Motor neuron (in vitro differentiated cells): ENCODE measurements around the gene PTPN14. TPM values are rescaled to one million over a fixed set of nuclear protein-coding genes. Genes with fewer than 3 reads are reported as not detected.

Experiments
- ATAC-seq, 8 experiments: fragments of 200-7000 bp; cut with Tn5 transposase; replicated peaks in 6 of 8; 2 replicates each; pipeline ENCODE4 v1.8.0; 2021; ENCODE audit warnings: mild to moderate bottlenecking in 8 of 8, moderate library complexity in 8 of 8
- H3K27ac ChIP-seq, 2 donors: fragments of 250-450 bp; sonication (Bioruptor Pico); 2 replicates each; pipeline ENCODE4 v1.9.0; 2021; ENCODE audit warnings: antibody characterized with exemption in 2 of 2, mild to moderate bottlenecking in 2 of 2, moderate library complexity in 1 of 2
- H3K4me1 ChIP-seq, 2 donors: fragments of 250-450 bp; sonication (Bioruptor Pico); replicated peaks in 1 of 2; 2 replicates each; pipeline ENCODE4 v1.6.1; 2021; ENCODE audit warnings: antibody characterized with exemption in 2 of 2, mild to moderate bottlenecking in 2 of 2, moderate library complexity in 1 of 2
- H3K4me3 ChIP-seq, 5 donors: fragments of 250-450 bp; sonication (Bioruptor Pico); 2 replicates each; pipeline ENCODE4 v1.9.0; 2021; ENCODE audit warnings: antibody characterized with exemption in 5 of 5, mild to moderate bottlenecking in 5 of 5, moderate library complexity in 4 of 5
- WGBS, 10 experiments: fragments of 450-650 bp; shearing (Covaris generic); methylation state at CpG; one replicate each; pipeline ENCODE4 v1.0.0; 2022; 5-methylcytosine and 5-hydroxymethylcytosine counted together
- in situ Hi-C, 9 experiments: fragments of 400-800 bp; cut with MboI; loops; one replicate each; pipeline ENCODE4 v1.15.0; 2021; ENCODE audit warnings: low sequenced_read_pairs in 9 of 9, low pct_unique_long_range_greater_than_20kb in 2 of 9; ENCODE audit not compliant: unreplicated experiment in 9 of 9
- total RNA-seq, 8 experiments: library from RNA; unstranded; fragments of 300-600 nt; gene quantifications; 2 replicates each; pipeline versions ENCODE4 v1.2.3 to v1.2.4, GENCODE V29; 2022

The PTPN14 gene
- total RNA-seq, 8 experiments from 2014 or later, result 1.4 to 43.4 (median 5.5) TPM

- Histone ChIP-seq H3K4me3 (no peak overlapping the region), H3K4me1 (no peaks in the 10 kb centered on the region), H3K27ac (no peak overlapping the region)
- in situ Hi-C loops, result no loop called here
- no peak for ATAC-seq
Measured at GRCh38 chr1:214563881-214564280, 12.5 kb upstream of the PTPN14 start.

DNA sequence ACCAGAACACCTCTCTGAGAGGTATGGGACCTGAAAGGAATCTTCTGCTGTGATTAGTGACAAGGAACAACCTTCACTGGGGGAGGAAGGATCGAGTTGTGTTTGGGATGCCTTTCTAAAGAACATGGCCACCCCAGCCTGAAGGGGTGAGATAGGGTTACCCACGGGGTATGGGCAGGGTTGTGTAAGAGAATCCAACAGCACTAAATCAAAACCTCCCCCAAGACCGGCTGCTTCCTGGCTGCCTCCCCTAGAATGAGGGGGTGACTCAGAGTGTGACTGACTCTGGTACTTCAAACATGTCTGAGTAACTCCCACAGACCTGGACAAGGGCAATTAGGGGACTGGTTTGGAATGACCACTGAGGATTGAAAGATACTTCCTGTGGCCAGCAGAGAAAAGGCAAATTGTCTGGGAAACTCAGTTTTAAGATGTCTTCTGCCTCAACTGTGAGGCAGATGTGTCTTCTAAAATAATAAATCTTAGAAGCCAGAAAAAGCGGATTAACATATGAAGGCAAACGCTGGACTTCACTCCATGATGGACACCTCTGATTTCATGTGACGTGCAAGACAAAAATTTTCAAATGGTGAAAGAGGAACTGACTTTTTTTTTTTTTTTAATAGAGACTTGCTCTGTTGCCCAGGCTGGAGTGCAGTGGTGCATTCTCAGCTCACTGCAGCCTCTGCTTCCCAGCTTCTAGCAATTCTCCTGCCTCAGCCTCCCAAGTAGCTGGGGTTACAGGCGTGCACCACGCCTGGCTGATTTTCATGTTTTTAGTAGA lies 6.7 kb upstream of the PTPN14 start:
- Histone ChIP-seq H3K4me1 (no peaks in the 10 kb centered on the region), H3K4me3 (no peak overlapping the region), H3K27ac (no peak overlapping the region)
- ATAC-seq, result peak in 2 of 8 experiments; percentile 44 to 69
- WGBS, 10 experiments, result 24 to 100% (median 77%) methylated on average over 1 to 7 of the region's 8 CpGs
- in situ Hi-C loops, result no loop called here

GRCh38 chr1:214553142-214553710 lies 1.8 kb upstream of the PTPN14 start:
- Histone ChIP-seq H3K4me3 (no peak overlapping the region), H3K4me1 (peaks cover 6 to 11% of the 10 kb centered on the region in 2 donors), H3K27ac (no peak overlapping the region)
- no peak for ATAC-seq
- in situ Hi-C loops, result no loop called here
- 75 to 98% (median 90%) methylated on average over 3 to 5 of the region's 5 CpGs for WGBS, 10 experiments

DNA sequence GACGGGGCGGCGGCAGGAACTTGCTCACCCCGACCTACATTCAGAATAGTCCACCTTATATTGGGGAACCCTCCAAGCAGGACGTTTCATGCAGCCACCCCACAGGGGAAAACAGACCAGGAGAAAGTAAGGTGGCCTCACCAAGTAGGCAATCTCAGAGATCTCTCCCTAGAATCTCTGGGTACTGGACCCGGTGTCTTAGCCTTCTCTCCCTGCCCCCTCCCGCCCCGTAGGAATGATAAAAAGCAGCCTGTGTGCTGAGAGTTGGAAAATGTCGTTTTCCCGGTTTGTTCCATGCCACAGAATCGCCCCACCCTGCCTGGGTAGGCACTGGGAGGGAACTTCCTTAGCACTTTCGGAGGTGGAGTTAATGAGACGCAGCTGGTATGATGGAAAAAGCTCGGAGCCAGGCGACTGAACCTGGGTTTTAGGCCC lies 789 bp upstream of the PTPN14 start:
- Histone ChIP-seq H3K4me1 (peaks cover 6 to 11% of the 10 kb centered on the region in 2 donors), H3K4me3 (peak overlapping the region; percentile 41 to 61 (median 56)), H3K27ac (peak overlapping the region; percentile 6 to 40)
- peak in 7 of 8 experiments; percentile 2 to 49 (median 17) for ATAC-seq
- 0 to 5% (median 0%) methylated on average over 3 to 11 of the region's 15 CpGs; no CpG with 5 or more reads in 1 of the 10 experiments for WGBS, 10 experiments
- in situ Hi-C loops, result no loop called here

GRCh38 chr1:214550857-214551435 lies 456 bp downstream of the PTPN14 start:
- 0 to 7% (median 1%) methylated on average over 2 to 17 of the region's 57 CpGs; no CpG with 5 or more reads in 7 of the 10 experiments for WGBS, 10 experiments
- Histone ChIP-seq H3K4me1 (peaks cover 11% of the 10 kb centered on the region in 2 donors), H3K27ac (peak overlapping the region in 1 of 2 donors; percentile 25), H3K4me3 (peak overlapping the region; percentile 41 to 61 (median 56))
- ATAC-seq, result peak in 4 of 8 experiments; percentile 2 to 8 (median 5)
- in situ Hi-C loops, result no loop called here

DNA sequence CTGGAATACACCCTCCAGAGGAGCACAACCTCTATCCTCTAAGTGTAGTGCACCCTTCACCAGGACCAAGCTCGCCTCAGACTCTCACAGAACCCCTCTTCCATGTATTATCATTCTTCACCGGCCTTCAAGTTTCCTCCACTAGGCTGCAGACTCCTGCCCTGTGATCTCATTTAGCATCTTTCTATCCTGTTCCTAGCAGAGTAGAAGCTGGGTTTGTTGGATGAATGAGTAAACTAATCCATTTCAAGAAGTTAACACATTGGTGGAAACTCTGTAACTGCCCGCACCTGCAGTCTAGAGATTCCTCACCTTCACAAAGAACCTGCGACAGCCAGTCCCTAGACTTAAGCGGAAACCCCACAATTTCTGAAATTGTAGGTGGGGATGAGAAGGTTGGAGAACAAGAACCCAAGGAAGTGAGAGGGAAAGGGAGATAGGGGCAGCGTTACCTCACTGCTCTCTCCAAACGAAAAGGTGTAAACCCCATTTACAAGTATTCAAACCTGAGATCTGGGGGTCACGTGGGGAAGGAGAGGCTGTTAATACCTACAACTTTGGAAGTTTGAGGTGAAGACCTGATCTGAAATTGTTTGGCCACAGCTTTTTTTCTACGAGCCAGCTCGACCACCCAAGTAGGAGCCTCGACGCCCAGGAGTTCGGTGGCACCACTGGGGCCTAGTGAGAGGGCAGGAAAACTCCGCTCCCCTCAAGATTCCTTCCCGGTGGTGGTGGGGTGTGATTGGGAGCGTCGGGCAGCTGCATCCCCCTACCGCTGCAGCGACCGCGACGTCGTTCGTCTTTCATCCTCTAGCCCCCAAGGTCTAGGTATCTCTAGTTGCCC lies 1.2 kb downstream of the PTPN14 start:
- 0 to 80% (median 27%) methylated on average over 1 to 18 of the region's 24 CpGs; no CpG with 5 or more reads in 2 of the 10 experiments for WGBS, 10 experiments
- in situ Hi-C loops, result no loop called here
- Histone ChIP-seq H3K4me1 (peaks cover 11% of the 10 kb centered on the region in 2 donors), H3K27ac (no peak overlapping the region), H3K4me3 (peak overlapping the region; percentile 41 to 61 (median 56))
- ATAC-seq, result peak in 2 of 8 experiments; percentile 1 to 5

- H3K4me3 ChIP-seq, result no peak overlapping the region
- WGBS, 10 experiments, result 20 to 100% (median 67%) methylated on average over 2 to 6 of the region's 7 CpGs
- no peak for ATAC-seq
- H3K4me1 ChIP-seq, result peaks cover 11% of the 10 kb centered on the region in 2 donors
- no peak overlapping the region for H3K27ac ChIP-seq
- in situ Hi-C loops, result no loop called here
Measured at GRCh38 chr1:214549604-214550003, 1.8 kb downstream of the PTPN14 start.

DNA sequence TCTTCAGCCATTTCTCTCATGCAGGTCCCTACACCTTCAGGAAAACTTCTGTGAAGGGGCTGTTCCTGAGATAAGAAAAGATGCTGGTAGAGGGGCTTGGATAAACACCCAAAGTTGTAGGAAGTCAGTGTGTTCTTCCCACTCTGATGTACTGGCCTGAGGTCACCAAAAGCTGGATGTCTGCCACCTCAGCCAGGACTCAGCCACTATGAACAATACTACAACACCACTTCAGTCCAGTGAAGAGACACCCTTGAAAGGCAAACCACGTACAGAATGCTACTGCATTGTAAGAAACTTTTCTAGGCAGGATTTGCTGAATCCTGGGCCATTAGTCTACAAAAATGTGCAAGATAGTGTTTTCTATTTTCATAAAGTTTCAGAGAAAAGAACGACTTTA lies 2.4 kb downstream of the PTPN14 start:
- Histone ChIP-seq H3K27ac (no peak overlapping the region), H3K4me3 (no peak overlapping the region), H3K4me1 (peaks cover 11% of the 10 kb centered on the region in 2 donors)
- 0 to 65% (median 41%) methylated on average over 1 to 2 of the region's 2 CpGs for WGBS, 10 experiments
- in situ Hi-C loops, result no loop called here
- no peak for ATAC-seq

GRCh38 chr1:214548271-214548670 lies 3.1 kb downstream of the PTPN14 start:
- Histone ChIP-seq H3K4me3 (no peak overlapping the region), H3K27ac (no peak overlapping the region), H3K4me1 (peaks cover 11% of the 10 kb centered on the region in 2 donors)
- in situ Hi-C loops, result no loop called here
- 60 to 100% (median 95%) methylated on average over 1 to 4 of the region's 4 CpGs; no CpG with 5 or more reads in 1 of the 10 experiments for WGBS, 10 experiments
- no peak for ATAC-seq

DNA sequence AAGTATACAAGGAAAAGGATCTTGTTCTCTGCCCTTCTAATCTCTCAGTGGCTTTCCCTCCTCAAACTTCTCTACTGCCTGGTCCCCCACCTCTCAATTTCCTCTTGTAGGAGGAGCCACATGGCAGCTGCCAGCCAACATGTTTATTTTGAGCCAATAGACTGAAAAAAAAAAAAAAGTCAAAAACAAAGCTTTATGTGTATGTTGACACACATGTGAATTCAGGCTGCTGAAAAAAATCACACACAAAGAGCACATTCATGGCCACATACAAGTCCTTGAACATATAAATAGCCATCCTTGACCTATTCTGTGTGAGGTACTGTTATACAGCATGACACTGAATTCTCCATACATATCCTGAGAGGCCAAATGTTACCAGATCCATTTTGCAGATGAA lies 3.7 kb downstream of the PTPN14 start:
- in situ Hi-C loops, result no loop called here

DNA sequence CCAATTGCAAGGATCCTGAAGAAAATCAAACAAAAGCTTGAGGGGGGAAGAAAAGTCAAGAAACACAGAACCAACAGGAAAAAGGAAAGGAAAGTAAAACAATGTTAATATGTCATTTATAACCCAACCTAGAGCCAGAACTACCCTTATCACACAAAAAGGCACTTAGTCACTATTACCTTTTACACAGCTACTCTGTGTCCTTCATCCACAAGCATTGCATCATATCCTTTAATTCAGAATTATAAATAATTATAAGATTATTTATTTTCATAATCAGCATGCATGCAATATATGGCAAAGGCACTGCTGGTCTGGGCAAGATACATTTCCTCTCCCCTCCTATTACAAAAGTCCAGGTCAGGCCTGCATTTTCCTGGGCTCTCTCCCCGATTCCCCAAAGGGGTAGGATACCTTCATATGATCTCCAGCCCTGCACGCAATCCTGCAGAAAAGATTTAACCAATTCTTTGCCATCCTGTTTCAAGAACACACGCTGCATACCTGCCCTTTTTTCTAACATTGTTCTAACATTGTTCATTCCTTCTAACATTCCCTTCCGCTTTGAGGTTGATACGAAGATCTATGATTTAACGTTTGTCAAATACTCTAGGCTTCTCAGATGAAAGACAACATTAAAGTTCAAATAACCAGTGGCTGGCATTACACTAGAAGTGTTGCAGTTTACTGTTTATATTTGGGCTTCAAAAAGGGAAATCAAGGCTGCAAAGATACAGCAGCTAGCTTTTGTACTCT lies 4.3 kb downstream of the PTPN14 start:
- whole genome bisulfite sequencing, 10 experiments, result 75 to 94% (median 89%) methylated on average over 2 to 6 of the region's 6 CpGs; no CpG with 5 or more reads in 1 of the 10 experiments
- no peak for ATAC-seq
- in situ Hi-C loops, result no loop called here
- no peak overlapping the region for H3K27ac ChIP-seq
- no peak overlapping the region for H3K4me3 ChIP-seq
- peaks cover 5 to 8% of the 10 kb centered on the region in 2 donors for H3K4me1 ChIP-seq

More for the DNA sequence above, 3.7 kb downstream of the PTPN14 start:
- Histone ChIP-seq H3K4me1 (peaks cover 9 to 10% of the 10 kb centered on the region in 2 donors), H3K27ac (no peak overlapping the region), H3K4me3 (no peak overlapping the region)
- ATAC-seq, result no peak

DNA sequence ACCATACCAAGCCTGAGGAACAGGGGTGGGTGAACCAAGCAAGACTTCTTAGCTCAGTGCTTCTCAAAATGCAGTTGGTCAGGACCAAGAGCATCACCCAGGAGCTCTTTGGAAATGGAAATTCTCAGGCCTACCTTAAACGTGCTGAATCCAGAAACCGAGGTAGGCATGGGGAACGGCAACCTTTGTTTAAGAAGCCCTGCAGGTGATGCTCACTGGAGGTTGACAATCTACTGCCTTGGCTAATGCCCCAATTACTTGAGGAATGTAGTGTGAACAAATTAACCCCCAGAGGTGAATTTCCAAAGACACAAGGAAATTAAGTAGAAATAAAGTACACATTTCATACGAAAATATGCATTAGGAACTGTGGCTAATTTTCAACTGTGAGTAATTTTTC lies 5.3 kb downstream of the PTPN14 start:
- H3K27ac ChIP-seq, result no peak overlapping the region
- no peak overlapping the region for H3K4me3 ChIP-seq
- H3K4me1 ChIP-seq, result peaks cover 5 to 8% of the 10 kb centered on the region in 2 donors
- ATAC-seq, result no peak
- 83 to 100% (median 89%) methylated on average over 1 to 4 of the region's 4 CpGs; no CpG with 5 or more reads in 4 of the 10 experiments for WGBS, 10 experiments
- in situ Hi-C loops, result no loop called here
